Measurements from ENCODE around the gene ZBTB37.
A peak's percentile ranks its signal among the peaks of the same experiment; 100 is the strongest.
"Not testable (repeated sequence)": the region's sequence is repeated elsewhere in the genome, so short reads cannot be mapped to it uniquely, and the experiment has no call there.

ZBTB37 gene

GRCh38 chr1:173865468-173866164 lies 2.6 kb upstream of the ZBTB37 start:
- no peak for DNase-seq

- DNase-seq = no peak
These were observed 1.6 kb upstream of the ZBTB37 start for GRCh38 chr1:173866413-173867115.

DNA sequence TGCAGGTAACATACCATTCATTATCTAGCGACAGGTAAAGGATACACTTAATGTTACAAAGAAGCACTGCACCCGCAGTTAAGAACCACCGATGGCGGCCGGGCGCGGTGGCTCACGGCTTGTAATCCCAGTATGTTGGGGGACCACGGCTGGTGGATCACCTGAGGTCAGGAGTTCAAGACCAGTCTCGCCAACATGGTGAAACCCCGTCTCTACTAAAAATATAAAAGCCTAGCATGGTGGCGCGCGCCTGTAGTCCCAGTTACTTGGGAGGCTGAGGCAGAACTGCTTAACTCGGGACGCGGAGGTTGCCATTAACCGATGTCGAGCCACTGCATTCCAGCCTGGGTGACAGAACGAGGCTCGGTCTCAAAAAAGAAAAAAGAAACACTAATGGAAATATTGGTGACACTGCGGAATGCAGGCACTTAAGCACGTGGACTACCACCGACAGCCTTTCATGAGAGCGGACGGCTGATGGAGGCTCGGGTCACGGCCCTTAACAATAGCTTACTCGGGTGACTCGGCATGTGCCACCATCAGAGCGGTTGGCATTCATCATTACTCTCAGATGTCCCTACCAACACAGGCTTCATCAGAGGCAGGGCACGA lies 933 bp upstream of the ZBTB37 start:
- peak; percentile 44 for DNase-seq

- DNase-seq = peak; percentile 99
These were observed 371 bp upstream of the ZBTB37 start, which contains the start of gene GAS5 for GRCh38 chr1:173867753-173868265. TSS of gene GAS5 (minus strand) at chr1:173867989.

GRCh38 chr1:173869021-173869359 lies 810 bp downstream of the ZBTB37 start:
- DNase-seq = no peak

GRCh38 chr1:173870252-173871075 lies 2.3 kb downstream of the ZBTB37 start:
- DNase-seq = peak; percentile 10

DNA sequence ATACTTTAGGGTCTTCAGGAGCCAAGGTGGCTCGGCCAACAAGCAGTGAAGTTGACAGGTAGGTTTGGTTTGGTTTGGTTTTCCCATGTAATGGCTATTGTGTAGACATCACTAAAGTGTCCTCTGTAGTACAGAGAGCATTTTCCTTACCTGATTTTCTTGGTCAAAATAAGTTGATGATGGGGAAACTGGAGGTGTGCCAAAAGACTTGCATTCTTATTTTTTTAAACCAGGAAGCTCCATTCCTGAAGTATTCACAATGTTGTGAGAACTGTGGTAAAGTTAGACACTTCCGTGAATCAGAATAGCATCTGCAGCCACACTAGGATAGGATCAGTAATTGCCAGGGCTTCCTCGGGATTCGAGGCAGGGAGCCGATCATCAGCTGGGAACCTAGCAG lies 2.9 kb downstream of the ZBTB37 start:
- DNase-seq = no peak

- DNase-seq = no peak
These were observed 3.3 kb downstream of the ZBTB37 start for GRCh38 chr1:173871500-173871899.

- no peak for DNase-seq
These were observed 8.6 kb downstream of the ZBTB37 start for GRCh38 chr1:173876732-173877131.

GRCh38 chr1:173878251-173878650 lies 10.1 kb downstream of the ZBTB37 start:
- no peak for DNase-seq

GRCh38 chr1:173881117-173881516 lies 12.9 kb downstream of the ZBTB37 start:
- not testable (repeated sequence) for DNase-seq

DNA sequence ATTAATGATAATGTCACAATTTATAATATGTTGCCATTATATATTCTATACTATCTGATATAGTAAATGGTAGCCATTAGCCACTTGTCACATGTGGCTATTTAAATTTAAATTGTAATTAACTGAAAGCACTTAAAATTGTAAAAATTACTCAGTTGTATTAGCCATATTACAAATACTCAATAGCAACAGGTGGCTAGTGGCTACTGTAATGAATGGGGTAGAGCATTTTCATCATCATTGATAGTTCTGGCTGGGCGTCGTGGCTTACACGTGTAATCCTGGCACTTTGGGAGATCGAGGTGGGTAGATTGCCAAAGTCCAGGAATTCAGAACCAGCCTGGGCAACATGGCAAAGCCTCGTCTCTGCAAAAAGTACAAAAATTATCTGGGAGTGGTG lies 16.5 kb downstream of the ZBTB37 start:
- no peak for DNase-seq

DNA sequence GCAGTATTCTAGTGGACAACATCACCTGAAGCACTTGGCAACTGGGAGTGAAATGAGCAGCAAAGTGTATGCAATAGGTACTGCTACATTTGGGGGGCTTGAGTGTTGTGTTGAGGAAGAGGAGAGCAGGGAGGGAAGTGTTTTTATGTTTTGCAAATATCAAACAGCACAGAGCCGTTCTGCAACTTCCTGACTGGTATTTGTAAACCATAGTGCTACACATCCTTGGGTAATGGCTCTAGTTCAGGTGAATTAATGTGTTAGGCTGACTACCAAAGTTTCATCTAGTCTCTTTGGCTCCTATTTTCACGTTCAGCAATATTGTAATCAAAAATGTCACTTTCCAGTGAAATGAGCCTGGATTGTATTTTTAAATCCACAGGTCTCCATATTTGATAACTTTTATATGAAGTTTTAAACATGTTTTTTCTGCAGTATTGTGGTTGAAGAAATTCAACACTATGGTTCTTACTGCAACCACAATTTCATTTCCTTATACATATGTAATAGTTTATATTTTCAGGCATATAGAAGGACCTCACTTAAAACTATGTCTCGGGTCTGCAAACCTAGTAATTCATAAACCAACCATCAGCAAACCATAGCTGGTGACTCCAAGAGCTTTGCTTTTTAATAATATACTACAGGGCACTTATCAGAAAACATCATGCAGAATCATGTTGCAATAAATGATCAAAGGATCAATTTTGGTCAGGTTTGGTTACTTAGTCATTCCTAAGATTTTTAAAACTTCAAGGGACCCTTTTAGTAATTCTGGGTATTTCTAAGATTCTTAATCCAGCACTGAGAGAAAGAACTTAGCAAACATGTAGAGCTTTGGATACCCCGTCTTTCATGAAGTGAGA lies 18.8 kb downstream of the ZBTB37 start:
- no peak for DNase-seq

GRCh38 chr1:173887627-173888026 lies 19.4 kb downstream of the ZBTB37 start:
- DNase-seq = no peak

GRCh38 chr1:173888749-173889148 lies 20.6 kb downstream of the ZBTB37 start:
- DNase-seq = no peak

GRCh38 chr1:173889885-173890284 lies 21.7 kb downstream of the ZBTB37 start:
- DNase-seq = no peak

- no peak for DNase-seq
These were observed 25.4 kb downstream of the ZBTB37 start for GRCh38 chr1:173893611-173894010.

GRCh38 chr1:173894189-173894588 lies 26.0 kb downstream of the ZBTB37 start:
- no peak for DNase-seq

DNA sequence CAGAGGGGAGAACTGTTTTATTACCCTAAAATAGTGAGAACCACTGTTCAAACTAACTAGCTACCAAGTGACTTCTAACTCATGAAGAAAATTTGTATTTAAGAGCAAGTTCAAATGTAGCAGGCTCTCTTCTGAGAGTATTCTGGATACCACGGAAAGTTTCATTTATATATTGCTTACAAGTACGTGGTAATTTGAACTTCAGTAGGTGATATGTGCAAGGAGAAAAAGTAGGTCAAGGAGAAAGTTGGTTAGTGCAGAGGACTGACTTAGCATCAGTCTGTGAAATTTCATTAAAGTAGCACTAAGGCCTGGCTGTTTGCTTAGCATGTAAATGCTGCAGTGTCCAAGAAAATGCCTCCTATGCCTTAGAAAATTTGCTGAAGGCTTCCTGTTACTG lies 32.2 kb downstream of the ZBTB37 start:
- no peak for DNase-seq

DNA sequence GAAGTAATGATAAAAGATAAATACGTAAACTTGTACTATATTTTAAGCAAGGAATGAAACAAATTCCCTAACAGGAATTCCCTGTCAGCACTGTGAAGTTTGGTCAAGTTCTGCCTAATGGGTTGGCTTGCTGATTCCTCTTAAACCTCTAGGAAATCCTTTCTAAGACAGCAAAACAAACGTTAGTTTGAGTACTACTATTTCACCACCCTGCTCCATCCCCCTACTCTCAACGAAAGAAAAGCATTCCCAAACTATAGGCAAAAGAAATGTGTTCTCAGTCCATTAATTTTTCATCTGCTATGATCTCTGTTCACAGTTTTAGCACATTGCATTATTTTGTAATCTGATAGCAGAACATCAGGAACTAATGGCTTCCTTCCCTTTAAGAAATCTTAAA lies 32.8 kb downstream of the ZBTB37 start:
- DNase-seq = no peak

- DNase-seq = no peak
These were observed 35.8 kb downstream of the ZBTB37 start for GRCh38 chr1:173903827-173904531.

All from stimulated activated CD4-positive, alpha-beta T cell treated with anti-CD3 and anti-CD28 coated beads, Interleukin-4, amount 100 ng/mL, for 1 hour (primary cell).